Activated naive CD4-positive, alpha-beta T cell treated with anti-CD3 and anti-CD28 coated beads, Interleukin-2, amount 50 U/mL, for 72 hours (primary cell): ENCODE data around the gene FBXW11. TPM values are rescaled to one million over a fixed set of nuclear protein-coding genes. Genes with fewer than 3 reads are reported as not detected.

Experiments used
- ATAC-seq, 2 donors: fragments of 150-1000 bp; cut with Tn5 transposase; 2 replicates each; pipeline ENCODE4 v1.10.0; 2021; ENCODE audit warnings: mild to moderate bottlenecking in 2 of 2, moderate library complexity in 2 of 2
- DNase-seq, 2 donors: peaks; one replicate each; pipeline ENCODE4 v3.0.0; 2021 to 2022; ENCODE audit warnings: low spot score in 2 of 2
- H3K27ac Mint-ChIP-seq, 2 donors: one replicate each; pipeline ENCODE4 v1.8.0; 2022; ENCODE audit warnings: mild to moderate bottlenecking in 2 of 2, mixed read lengths in 2 of 2
- H3K36me3 Mint-ChIP-seq, 2 donors: one replicate each; pipeline ENCODE4 v1.8.0; 2022; ENCODE audit warnings: mixed read lengths in 2 of 2
- H3K9me3 Mint-ChIP-seq, 2 donors: one replicate each; pipeline ENCODE4 v1.8.0; 2022; ENCODE audit warnings: mixed read lengths in 2 of 2
- total RNA-seq, 2 donors: library from RNA; stranded (reverse); gene quantifications; one replicate each; pipeline ENCODE4 v1.2.3, GENCODE V29; 2022

FBXW11 gene
- total RNA-seq, 2 donors from 2014 or later = 40.7 to 41.7 TPM

DNA sequence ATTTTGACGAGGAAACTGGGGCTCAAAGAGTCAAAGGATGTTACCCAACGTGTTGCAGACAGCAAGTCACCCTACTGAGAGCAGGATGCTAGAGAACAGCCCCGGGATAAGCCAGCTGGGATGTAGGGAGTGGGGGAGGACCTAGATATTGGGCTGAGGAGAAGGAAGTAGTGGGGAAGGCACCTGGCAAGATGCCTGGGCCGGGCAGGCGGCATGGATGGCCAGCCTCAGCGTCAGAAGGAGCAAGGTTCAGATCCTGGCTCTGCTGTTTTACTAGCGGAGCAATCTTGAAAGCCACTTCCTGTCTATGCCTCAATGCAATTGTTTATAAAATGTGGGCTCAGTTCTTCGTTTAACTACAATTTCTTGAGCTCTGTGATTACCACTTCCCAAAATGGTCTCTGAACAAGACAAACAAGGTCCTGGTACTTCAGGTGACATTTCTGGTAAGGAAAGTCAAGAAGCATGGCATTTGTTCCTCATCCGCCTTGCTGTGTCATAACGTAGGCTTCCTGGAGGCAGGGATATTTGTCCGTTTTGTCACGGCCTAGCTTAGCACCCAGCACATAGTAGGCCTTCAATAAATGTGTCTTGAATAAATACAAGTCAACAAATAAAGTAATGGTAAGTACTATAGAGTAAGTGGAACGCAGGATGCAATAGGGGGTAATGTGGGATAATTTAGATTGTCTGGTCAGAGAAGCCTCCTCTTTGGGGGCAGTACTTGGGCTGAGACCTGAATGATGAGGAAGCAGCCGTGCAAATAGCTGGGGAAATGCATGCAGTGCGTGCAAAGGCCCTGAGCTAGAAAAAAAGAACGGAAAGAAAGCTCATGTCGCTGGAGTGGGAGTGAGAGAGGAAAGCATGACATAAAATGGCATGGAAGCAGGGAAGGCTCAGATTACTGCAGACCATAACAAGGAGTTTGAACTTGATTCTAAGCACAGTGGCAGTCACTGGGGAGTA, 150.4 kb downstream of the FBXW11 start:
- H3K9me3 Mint-ChIP-seq = peaks cover 0 to 10% of the 10 kb centered on the region in 2 donors
- ATAC-seq = no peak
- peak overlapping the region; percentile 44 to 60 for H3K27ac Mint-ChIP-seq
- DNase-seq = no peak
- H3K36me3 Mint-ChIP-seq = peaks cover 0 to 8% of the 10 kb centered on the region in 2 donors

DNA sequence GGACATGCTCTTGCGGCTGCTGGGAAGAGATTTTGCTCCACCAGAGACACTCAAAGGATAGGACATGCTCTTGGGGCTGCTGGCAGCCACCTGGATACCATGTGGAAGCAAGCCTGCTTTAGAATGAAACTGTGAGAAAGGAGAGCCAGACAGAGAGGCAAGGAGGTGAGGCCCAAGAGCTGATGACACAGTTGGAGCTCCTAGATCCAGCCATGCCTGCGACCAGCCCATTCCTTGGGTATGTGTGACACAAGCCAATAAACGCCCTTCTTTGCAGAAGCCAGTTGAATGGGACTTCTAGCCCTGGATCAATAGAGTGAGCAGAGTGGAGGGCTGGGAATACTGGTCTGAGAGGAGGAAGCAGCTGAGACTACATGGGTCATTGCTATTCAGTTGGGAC, 151.2 kb downstream of the FBXW11 start:
- Mint-ChIP-seq H3K36me3 (peaks cover 0 to 8% of the 10 kb centered on the region in 2 donors), H3K27ac (peak overlapping the region in 1 of 2 donors; percentile 60), H3K9me3 (peaks cover 0 to 10% of the 10 kb centered on the region in 2 donors)
- no peak for DNase-seq
- ATAC-seq = no peak

DNA sequence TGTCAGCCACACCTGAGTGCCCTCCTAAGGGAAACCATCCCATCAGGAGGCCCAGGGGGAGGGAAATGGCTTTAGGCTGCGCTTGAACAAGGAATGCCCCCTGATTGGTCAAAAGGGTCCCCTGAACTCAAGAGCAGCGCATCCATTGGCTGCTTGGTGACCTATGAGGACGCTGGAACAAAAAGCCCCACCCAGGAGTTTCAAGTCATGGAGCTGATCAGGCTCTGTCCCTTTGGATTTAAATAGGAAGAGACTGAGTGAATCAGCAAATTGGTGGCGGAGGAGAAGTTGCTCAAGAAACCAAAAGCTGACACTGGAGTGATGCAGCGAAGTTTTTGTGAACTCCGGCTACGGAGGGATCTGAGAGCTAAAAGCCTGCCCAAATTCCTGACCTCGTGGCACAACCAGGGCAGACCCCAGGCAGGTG, 154.2 kb downstream of the FBXW11 start:
- no peak for ATAC-seq
- peaks cover 0 to 8% of the 10 kb centered on the region in 2 donors for H3K36me3 Mint-ChIP-seq
- DNase-seq = no peak
- H3K27ac Mint-ChIP-seq = no peak overlapping the region
- H3K9me3 Mint-ChIP-seq = peaks cover 0 to 5% of the 10 kb centered on the region in 2 donors

DNA sequence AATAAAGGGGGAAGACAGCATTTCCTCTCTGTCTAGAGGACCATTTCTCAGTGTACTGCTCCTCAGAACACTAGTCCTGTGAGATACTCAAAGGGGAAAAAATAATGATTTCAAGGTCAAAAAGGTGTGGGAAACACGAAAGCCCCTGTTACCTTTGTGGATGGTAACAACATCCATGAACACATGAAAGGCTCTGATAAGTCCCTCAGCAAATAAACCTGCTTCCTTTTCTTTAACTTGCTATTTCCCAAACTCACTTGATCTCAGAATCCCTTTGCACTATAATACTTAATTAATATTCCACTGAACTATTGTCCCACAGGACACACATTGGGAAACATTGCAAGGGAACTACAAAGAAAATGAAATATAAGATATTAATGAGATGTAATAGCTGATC, 155.2 kb downstream of the FBXW11 start:
- ATAC-seq (no peak), DNase-seq (no peak)
- peaks cover 0 to 8% of the 10 kb centered on the region in 2 donors for H3K36me3 Mint-ChIP-seq
- H3K27ac Mint-ChIP-seq = no peak overlapping the region
- H3K9me3 Mint-ChIP-seq = peaks cover 0 to 5% of the 10 kb centered on the region in 2 donors

DNA sequence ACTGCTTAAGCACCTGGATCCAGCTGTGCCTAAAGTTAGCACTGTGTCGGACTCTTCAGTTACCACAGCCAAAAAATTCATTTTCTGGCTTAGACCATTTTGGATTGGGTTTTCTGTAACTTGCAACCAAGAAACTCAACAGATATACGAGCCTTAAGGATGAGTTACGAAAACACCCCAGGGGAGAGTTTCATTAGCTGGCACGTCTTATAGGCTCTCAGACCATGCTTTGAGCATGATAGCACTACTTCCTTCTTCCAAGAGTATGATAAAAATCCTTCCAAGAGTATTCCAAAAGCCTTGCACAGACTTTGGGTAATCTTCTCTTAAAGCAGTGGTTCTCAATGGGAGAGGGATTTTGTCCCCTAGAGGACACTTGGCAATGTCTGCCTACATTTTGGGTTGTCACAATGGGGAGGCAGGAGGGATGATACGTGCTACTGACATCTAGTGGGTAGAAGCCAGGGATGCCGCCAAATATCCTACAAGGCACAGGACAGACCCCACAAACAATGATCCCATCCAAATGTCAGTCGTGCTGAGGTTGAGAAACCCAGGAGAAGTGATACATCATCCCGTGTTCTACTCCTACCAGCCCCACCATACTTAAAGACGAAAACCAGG, 156.0 kb downstream of the FBXW11 start:
- peaks cover 0 to 8% of the 10 kb centered on the region in 2 donors for H3K36me3 Mint-ChIP-seq
- ATAC-seq (no peak), DNase-seq (no peak)
- peaks cover 0 to 5% of the 10 kb centered on the region in 2 donors for H3K9me3 Mint-ChIP-seq
- H3K27ac Mint-ChIP-seq = no peak overlapping the region

DNA sequence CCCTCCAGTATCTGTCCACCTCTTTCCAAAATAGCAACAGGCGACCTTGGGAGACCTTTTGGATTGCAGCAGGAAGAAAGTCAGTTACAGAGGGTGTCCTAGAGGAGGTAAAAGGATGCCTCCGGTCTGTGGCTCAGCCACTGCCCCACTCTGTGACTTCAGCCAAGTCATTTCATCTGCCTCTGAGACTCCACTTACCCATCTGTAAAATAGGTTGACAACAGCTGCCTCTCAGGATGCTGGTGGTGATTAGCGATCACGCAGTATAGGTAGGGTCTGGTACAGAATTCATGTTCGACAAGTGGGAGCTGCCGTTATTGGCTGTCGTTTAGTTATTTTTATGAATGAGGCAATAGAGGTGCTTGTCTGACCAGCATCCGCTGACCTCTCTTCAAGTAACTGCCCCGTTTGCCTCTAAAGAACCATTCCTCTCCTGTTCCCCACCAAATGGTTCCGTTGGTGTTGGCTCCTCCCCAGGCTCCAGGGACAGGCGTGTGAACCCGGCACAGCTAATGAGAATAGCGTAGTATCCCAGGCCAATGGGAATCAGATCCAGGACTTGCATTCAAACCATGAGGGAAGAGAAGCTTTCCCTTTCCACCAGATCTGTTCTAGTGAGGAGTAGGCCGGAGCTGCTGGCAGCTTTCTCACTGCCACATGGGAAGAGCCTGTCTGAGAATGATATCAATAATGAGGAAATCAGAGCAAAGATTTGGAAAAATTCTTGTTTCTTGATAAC, 156.7 kb downstream of the FBXW11 start:
- peaks cover 0 to 5% of the 10 kb centered on the region in 2 donors for H3K9me3 Mint-ChIP-seq
- DNase-seq = no peak
- peaks cover 0 to 8% of the 10 kb centered on the region in 2 donors for H3K36me3 Mint-ChIP-seq
- H3K27ac Mint-ChIP-seq = peak overlapping the region in 1 of 2 donors; percentile 50
- no peak for ATAC-seq

DNA sequence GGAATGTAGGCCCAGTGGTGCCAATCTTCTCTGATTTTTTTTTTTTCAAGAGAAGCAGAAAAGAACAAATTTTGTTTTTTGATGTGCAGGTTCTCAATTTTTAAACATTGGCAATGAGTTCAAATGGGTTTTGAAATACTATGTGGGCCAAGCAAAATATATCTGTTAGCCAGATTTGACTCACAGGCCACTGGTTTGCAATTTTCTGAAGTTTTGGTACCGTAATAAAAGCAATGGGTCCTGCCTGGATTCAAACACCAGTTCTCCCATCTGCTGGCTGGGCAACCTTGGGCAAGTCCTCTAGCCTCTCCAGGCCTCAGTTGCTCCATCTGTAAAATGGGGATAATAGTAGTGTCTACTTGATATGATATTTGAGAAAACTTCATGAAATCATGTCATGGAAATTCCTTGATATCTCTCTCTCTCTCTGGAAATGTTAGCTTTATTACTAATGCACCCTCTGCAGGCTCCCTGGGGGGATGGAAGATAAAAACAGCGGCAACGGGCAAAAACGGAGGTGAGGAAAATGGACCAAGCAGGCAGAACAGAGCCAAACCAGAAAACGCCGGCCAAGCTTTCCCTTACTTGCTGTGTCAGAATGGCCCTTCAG, 157.4 kb downstream of the FBXW11 start:
- DNase-seq (no peak), ATAC-seq (no peak)
- Mint-ChIP-seq H3K27ac (no peak overlapping the region), H3K36me3 (peaks cover 0 to 2% of the 10 kb centered on the region in 2 donors), H3K9me3 (peaks cover 0 to 1% of the 10 kb centered on the region in 2 donors)

DNA sequence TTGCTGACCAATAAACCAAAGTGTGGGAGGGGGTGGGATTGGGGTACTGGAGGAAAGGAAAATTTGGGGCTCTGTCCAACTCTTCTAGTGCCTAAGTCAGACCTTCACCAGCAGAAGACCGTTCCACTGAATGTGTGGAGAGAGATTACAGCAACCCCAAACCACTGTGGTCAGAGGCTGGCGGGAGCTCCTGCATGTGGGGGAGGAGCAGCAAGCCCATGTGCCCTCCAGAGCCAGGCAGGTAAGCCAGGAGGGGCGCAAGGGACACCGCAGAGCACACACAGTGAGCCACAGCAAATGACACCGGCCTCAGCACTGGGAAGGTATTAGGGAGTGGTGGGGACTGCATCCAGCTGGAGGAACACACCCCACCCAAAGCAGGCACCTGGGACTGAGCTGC, 158.0 kb downstream of the FBXW11 start:
- DNase-seq (no peak), ATAC-seq (no peak)
- H3K9me3 Mint-ChIP-seq = no peaks in the 10 kb centered on the region
- H3K36me3 Mint-ChIP-seq = no peaks in the 10 kb centered on the region
- H3K27ac Mint-ChIP-seq = no peak overlapping the region

DNA sequence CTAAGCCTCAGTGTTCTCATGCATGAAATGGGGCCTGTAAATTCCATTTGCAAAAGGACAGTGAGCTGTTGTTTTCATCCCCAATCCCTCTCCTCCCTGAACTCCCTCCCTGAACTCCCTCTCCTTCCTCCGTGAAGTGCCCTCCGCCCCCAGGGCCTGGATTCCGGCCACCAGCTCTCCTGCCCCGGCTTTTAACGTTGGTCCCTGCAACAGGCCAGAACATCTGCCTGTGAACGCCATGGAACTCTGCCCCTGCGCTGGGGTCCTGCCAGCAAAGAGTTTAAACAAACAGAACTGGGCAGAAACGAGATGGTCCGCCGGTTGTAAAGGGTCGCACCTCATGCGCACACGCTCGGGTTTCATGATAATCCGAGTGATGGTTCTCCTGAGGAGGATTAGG, 158.4 kb downstream of the FBXW11 start:
- Mint-ChIP-seq H3K36me3 (no peaks in the 10 kb centered on the region), H3K27ac (no peak overlapping the region), H3K9me3 (no peaks in the 10 kb centered on the region)
- no peak for DNase-seq
- ATAC-seq = no peak

DNA sequence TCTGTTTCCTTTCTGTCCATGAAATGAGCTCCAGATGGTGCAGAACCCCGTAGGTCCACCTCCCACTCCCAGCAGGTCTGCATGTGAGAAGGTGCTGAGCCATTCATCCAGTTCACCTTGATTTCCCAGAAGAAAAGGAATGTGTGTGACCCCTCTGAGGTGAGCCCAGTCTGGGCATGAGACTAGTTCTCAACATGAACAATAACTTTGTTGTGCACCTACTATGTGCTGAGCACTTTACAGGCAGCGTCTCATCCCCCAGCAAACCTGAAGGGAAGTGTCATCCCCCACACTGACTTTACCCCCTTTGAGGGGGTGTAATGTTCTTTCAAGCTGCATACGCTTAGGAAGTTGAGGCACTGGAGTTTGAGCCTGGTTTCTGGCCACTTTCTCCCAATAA, 159.4 kb downstream of the FBXW11 start:
- H3K36me3 Mint-ChIP-seq = no peaks in the 10 kb centered on the region
- DNase-seq = no peak
- ATAC-seq = no peak
- no peak overlapping the region for H3K27ac Mint-ChIP-seq
- no peaks in the 10 kb centered on the region for H3K9me3 Mint-ChIP-seq

DNA sequence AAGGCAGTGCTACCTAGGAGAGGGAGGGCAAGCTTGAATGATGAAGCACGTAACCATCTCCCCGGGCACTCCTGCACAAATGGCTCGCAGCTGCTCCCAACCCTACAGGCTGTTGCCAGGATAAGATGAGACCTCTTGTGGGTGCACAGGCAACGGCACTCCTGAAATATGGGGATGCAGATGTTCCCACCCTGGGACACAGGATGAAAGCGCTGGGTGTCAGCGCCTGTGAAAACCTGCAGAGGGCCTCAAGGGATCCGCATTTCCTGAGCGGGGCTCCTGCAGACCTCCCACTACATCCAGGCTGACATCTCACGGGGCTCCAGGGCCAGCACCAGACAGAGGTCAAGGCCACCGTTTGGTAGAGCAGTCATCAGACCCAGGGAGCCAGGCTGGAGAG, 160.1 kb downstream of the FBXW11 start:
- no peaks in the 10 kb centered on the region for H3K36me3 Mint-ChIP-seq
- no peak overlapping the region for H3K27ac Mint-ChIP-seq
- DNase-seq (no peak), ATAC-seq (no peak)
- no peaks in the 10 kb centered on the region for H3K9me3 Mint-ChIP-seq

DNA sequence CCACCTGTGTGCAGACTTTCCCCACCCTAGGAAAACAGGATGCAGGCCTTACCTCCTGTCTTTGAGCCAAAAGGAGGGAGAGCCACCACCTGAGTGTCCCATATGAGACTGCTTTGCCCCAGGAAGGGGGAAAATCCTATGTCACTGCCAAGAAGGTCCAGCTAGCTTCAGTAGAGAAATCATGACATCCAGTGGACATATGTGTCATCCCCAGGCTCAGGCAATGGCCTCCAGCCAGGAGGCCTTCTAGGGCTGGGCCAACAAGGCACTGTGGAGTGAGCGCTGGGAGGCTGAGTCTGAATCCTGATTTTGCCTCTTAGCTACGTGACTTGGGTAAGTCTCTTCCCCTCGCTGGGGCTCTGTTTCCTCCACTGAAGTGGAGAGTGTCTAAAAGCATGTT, 160.6 kb downstream of the FBXW11 start:
- Mint-ChIP-seq H3K27ac (no peak overlapping the region), H3K36me3 (no peaks in the 10 kb centered on the region), H3K9me3 (no peaks in the 10 kb centered on the region)
- no peak for DNase-seq
- ATAC-seq = no peak

DNA sequence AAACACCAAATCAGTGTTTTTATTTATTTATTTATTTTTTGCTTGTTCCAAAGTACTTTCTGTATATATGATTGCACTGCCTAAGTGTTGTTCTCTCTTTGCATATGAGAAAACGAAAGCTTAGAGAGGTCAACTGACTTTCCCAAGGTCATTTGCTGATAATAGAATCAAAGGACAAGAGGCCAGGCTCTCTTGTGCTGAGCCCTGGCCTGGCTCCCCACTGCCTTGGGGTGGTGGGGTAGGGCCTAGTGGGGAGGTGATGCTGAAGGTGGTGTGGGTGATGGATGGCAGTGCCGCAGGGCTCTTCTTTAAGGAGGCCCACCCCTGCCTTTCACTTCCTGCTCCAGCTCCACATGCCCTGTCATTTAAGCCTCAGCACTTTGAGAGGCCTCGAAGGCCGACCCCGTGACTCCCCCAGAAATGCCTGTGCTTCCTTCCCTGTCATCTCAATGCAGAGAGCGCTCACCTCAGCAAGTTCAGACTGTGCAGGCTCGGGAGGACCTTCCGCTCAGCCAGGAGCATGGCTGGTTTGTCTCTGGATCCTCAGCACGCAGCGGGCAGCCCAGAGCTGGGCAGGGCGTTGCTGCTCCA, 161.3 kb downstream of the FBXW11 start:
- DNase-seq = no peak
- H3K36me3 Mint-ChIP-seq = no peaks in the 10 kb centered on the region
- H3K27ac Mint-ChIP-seq = no peak overlapping the region
- H3K9me3 Mint-ChIP-seq = no peaks in the 10 kb centered on the region
- no peak for ATAC-seq

DNA sequence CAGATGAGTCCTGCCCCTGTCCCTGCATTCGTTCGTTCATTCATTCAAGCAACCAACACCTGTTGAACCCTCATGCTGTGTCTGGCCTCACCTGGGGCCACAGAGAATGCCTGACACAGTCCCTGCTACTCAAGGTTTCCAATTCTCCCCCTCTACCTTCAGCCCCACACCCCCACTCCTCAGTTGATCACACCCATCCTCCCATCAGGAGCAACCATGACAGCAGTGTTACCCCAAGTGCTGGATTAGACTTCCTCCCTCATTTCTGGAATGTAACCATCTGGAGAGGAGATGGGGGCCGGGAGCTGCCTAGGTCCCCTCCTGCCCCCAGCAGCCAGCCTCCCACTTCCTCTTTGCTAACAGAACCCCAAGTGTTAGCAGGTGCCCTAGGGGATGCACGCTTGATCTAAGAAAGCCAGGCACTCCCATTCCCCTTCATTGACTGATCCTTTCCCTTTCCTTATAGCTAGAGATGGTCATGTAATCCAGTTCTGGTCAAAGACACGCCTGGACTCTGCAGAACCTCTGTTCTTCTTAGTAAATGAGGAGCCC, 163.6 kb downstream of the FBXW11 start:
- Mint-ChIP-seq H3K27ac (peak overlapping the region in 1 of 2 donors; percentile 75), H3K9me3 (no peaks in the 10 kb centered on the region), H3K36me3 (no peaks in the 10 kb centered on the region)
- ATAC-seq = no peak
- no peak for DNase-seq

DNA sequence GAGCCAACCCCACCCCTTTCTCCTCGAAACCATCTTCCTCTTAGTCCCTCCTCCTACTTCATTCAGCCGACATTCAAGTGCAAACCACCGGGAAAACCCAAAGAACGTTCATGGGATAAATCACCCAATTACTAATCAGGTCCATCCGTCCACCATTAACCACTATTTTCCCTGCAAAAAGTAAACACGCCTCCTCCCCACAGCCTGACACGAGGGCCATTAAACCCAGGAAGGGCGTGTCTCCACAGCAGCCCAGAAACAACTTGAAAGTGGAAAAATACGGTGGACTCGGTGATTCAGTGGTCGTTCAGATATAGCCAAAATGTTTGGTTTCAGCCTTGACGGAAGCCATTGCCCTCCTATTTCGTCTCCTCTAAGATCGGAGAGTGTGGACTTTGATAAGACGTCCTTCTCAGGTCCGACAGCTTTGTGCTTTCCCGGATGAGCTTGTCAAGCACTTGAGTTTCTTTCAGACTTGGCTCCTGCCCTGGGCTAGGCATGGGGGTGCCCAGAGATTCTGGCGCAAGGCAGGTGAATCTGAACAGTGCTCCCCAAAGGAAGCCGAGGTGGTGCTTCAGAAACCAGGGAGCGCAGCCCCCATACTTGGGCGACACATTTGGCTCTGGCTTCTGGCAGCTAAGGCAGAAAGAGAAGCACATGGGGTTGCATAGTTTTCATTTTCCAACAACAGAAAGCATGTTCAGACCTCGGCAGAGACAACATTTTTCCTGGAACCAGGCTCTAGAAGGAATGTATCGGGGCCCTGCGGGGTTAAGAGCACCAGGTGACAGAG, 164.3 kb downstream of the FBXW11 start:
- no peak for DNase-seq
- Mint-ChIP-seq H3K27ac (no peak overlapping the region), H3K9me3 (no peaks in the 10 kb centered on the region), H3K36me3 (no peaks in the 10 kb centered on the region)
- ATAC-seq = no peak
